IPS-15b (cell line): Measurements from ENCODE around the gene GUF1.
"Not testable (repeated sequence)": the region's sequence is repeated elsewhere in the genome, so short reads cannot be mapped to it uniquely, and the experiment has no call there.

Experiments
- H3K27me3 ChIP-seq: one replicate; pipeline ENCODE4 v1.6.1; 2013; ENCODE audit warnings: low read length; ENCODE audit not compliant: control insufficient read depth, insufficient read depth
- H3K36me3 ChIP-seq: one replicate; pipeline ENCODE4 v1.6.1; 2013; ENCODE audit warnings: low read length; ENCODE audit not compliant: control insufficient read depth, insufficient read depth
- H3K4me1 ChIP-seq: one replicate; pipeline ENCODE4 v1.6.1; 2013; ENCODE audit warnings: mild to moderate bottlenecking, low read length; ENCODE audit not compliant: control insufficient read depth, insufficient read depth
- H3K4me3 ChIP-seq: one replicate; pipeline ENCODE4 v1.5.1; 2013; ENCODE audit warnings: low read depth, low read length
- H3K9ac ChIP-seq: one replicate; pipeline ENCODE4 v1.6.1; 2013; ENCODE audit warnings: low read depth, mild to moderate bottlenecking, low read length
- H3K9me3 ChIP-seq: one replicate; pipeline ENCODE4 v1.6.1; 2013; ENCODE audit warnings: mild to moderate bottlenecking, low read length; ENCODE audit not compliant: control insufficient read depth, insufficient read depth

The GUF1 gene

DNA sequence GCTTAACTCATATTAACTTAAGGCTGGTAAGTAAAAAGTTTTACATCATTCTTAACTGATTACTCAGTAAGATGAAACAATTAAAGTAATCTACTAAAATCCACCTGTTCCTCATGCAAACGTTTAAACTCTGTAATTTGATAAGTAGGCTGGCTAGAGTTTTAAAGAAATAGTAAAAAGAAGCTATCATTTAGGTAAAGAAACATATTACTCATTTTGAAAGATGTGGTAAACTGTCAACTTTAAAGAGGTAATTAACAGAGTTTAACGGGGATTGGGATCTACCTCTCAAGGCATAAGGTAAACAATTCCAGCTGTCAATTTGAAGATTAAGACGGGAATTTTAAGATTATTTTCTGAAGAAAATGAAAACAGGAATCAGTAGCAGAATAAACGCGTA lies 38.4 kb downstream of the GUF1 start:
- Histone ChIP-seq H3K9ac (no peak overlapping the region), H3K4me3 (no peak overlapping the region), H3K9me3 (no peaks in the 10 kb centered on the region), H3K36me3 (no peaks in the 10 kb centered on the region), H3K4me1 (no peaks in the 10 kb centered on the region), H3K27me3 (no peaks in the 10 kb centered on the region)

DNA sequence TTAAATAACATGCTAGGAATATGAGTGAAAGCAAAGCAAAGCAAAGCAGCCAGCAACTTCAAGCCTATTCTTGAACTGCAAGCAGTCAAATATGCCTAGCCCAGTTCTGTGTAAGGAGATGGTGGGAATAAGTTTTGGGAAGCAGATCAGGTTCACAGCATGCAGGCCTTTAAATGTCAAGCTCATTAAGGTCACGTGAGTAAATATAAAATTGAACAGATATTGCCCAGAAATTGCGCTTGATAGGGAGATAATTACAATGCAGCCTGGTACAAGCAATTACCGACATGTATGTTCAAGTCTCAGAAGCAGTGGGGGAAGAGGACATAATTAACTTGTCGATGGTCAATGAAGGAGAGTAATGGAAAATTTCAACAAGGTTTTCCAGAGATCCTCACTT lies 42.2 kb downstream of the GUF1 start:
- Histone ChIP-seq H3K4me1 (no peaks in the 10 kb centered on the region), H3K4me3 (no peak overlapping the region), H3K9me3 (no peaks in the 10 kb centered on the region), H3K36me3 (no peaks in the 10 kb centered on the region), H3K9ac (no peak overlapping the region), H3K27me3 (peaks cover 5% of the 10 kb centered on the region)

GRCh38 chr4:44722001-44722400 lies 43.8 kb downstream of the GUF1 start:
- Histone ChIP-seq H3K9ac (no peak overlapping the region), H3K4me1 (no peaks in the 10 kb centered on the region), H3K9me3 (no peaks in the 10 kb centered on the region), H3K4me3 (no peak overlapping the region), H3K27me3 (peaks cover 11% of the 10 kb centered on the region), H3K36me3 (no peaks in the 10 kb centered on the region)

DNA sequence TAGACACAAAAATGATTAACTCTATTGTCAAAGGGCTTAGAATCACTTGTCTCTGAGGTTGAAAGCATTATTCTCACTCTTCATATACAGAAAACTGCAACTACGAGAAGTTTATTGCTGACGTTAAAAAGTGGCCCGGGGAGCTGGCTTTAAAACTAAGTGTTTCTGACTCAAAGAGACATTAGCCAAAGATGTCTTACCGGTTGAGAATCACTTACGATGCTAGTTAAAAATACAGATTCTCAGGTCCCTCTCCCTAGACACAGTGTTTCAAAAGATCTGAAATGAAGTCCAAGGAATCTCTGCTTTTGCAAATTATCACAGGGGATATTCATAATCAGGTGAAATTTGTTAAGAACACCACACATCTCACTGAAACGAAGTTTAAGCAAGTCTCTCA lies 46.9 kb downstream of the GUF1 start:
- H3K9me3 ChIP-seq = no peaks in the 10 kb centered on the region
- H3K4me3 ChIP-seq = peak overlapping the region; percentile 76
- no peak overlapping the region for H3K9ac ChIP-seq
- no peaks in the 10 kb centered on the region for H3K4me1 ChIP-seq
- H3K36me3 ChIP-seq = no peaks in the 10 kb centered on the region
- H3K27me3 ChIP-seq = peaks cover 21% of the 10 kb centered on the region

- Histone ChIP-seq H3K4me1 (no peaks in the 10 kb centered on the region), H3K9me3 (no peaks in the 10 kb centered on the region), H3K27me3 (peaks cover 21% of the 10 kb centered on the region), H3K36me3 (no peaks in the 10 kb centered on the region), H3K9ac (peak overlapping the region; percentile 72), H3K4me3 (peak overlapping the region; percentile 76)
Observed at GRCh38 chr4:44725726-44726037, 47.5 kb downstream of the GUF1 start.

DNA sequence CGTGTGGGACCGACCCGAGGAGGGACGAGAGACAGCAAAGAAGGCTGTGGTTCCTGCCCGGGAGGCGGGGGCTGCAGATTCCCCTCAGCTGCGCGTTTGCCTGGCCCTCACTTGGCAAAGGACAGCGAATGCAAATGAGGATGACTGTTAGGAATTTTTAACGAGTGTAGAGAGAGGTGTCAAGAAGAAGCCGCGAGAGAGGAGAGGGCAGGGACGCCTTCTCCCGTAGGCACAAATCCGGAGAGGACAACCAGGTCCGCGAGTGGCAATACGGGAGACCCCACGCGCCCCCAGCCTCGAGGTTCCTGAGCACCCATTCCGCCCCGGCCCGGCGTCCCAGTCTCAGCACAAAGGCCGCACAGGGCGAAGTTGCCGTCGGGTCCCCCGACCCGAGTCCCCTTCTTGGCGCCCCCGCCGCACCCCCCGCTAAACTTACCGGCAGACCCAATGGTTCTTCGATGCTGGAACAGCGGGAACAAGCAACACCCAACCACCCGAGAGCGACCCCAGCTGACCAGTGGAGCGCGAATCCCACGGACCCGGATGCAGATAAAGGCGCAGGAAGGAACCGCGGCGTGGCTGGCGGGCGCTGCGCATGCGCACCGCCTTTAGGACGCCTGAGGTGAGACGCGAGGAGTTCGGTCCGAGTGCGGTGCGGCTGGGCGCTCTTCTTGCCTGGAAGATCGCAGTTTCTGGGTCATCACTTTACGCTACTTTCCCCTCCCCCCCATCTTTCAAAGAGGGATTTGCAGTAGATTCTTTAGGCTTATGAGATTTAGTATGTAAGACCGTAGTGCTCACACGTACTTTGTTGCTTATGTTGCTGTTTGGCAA lies 48.0 kb downstream of the GUF1 start, which contains the start of gene GNPDA2:
TSS of gene GNPDA2 (minus strand) at position 519 of the 834 bp plus-strand sequence. CDS start 4,349 bp downstream, outside the sequence.
- Histone ChIP-seq H3K36me3 (no peaks in the 10 kb centered on the region), H3K9ac (peak within 1 kb of the TSS; percentile 72), H3K27me3 (peaks cover 21% of the 10 kb centered on the region)

GRCh38 chr4:44727471-44727870 lies 49.3 kb downstream of the GUF1 start:
- Histone ChIP-seq H3K9ac (no peak overlapping the region), H3K4me3 (no peak overlapping the region), H3K9me3 (no peaks in the 10 kb centered on the region)

More for the DNA sequence above, 48.0 kb downstream of the GUF1 start, which contains the start of gene GNPDA2:
- Histone ChIP-seq H3K4me3 (peak within 1 kb of the TSS; percentile 76), H3K4me1 (no peaks in the 10 kb centered on the region), H3K9me3 (no peaks in the 10 kb centered on the region)

GRCh38 chr4:44728694-44729093 lies 50.5 kb downstream of the GUF1 start:
- H3K9ac ChIP-seq, H3K4me1 ChIP-seq, H3K4me3 ChIP-seq, H3K9me3 ChIP-seq, H3K36me3 ChIP-seq: not testable (repeated sequence)
- H3K27me3 ChIP-seq = peaks cover 21% of the 10 kb centered on the region

More at GRCh38 chr4:44727471-44727870, 49.3 kb downstream of the GUF1 start:
- H3K27me3 ChIP-seq = peaks cover 21% of the 10 kb centered on the region
- no peaks in the 10 kb centered on the region for H3K36me3 ChIP-seq
- no peaks in the 10 kb centered on the region for H3K4me1 ChIP-seq

DNA sequence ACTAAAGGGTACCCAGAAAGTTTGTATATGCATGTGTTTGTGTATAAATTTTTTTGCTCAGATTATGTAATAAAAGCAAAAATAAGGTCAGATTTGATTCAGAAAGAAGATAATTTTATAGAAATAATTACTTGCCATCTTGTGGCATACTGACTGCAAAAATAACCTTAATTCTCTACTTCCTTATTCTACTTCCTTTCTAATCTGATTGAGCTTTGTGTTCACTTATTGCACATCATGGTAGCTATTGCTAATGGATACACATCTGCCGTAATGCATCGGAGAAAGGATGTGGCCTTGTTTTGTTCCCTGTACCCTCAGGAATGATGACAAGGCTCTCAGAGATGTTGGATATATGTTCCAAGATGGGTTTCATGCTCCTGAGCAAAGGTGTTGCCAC lies 58.7 kb downstream of the GUF1 start:
- H3K36me3 ChIP-seq = no peaks in the 10 kb centered on the region
- H3K27me3 ChIP-seq = no peaks in the 10 kb centered on the region
- H3K4me3 ChIP-seq = no peak overlapping the region
- H3K9me3 ChIP-seq = no peaks in the 10 kb centered on the region
- no peaks in the 10 kb centered on the region for H3K4me1 ChIP-seq
- H3K9ac ChIP-seq = no peak overlapping the region

- Histone ChIP-seq H3K9ac (no peak overlapping the region), H3K4me3 (no peak overlapping the region), H3K36me3 (no peaks in the 10 kb centered on the region), H3K9me3 (no peaks in the 10 kb centered on the region), H3K27me3 (no peaks in the 10 kb centered on the region), H3K4me1 (no peaks in the 10 kb centered on the region)
Observed at GRCh38 chr4:44738615-44739014, 60.4 kb downstream of the GUF1 start.

DNA sequence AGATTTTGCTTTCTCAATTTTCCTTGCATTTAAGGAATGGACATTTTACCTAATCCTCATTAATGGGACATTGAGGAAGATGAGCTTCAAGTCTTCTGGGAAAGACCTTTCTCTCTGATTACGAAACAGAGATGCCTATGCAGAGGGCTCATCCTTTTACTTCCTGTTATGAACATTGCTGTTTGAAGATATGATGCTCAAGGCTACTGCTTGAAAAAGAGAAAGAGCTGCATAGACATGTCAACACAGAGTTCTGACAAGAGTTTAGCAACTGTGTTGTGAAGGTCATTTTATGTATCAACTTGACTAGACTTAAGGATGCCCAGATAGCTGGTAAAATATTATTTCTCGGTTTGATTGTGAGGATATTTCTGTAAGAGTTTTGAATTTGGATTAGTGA lies 62.0 kb downstream of the GUF1 start:
- no peak overlapping the region for H3K4me3 ChIP-seq
- no peaks in the 10 kb centered on the region for H3K27me3 ChIP-seq
- no peaks in the 10 kb centered on the region for H3K36me3 ChIP-seq
- H3K9ac ChIP-seq = no peak overlapping the region
- no peaks in the 10 kb centered on the region for H3K9me3 ChIP-seq
- no peaks in the 10 kb centered on the region for H3K4me1 ChIP-seq
